ENCODE measurements around the gene RHEX. TPM values are rescaled to one million over a fixed set of nuclear protein-coding genes. Genes with fewer than 3 reads are reported as not detected.

RHEX gene
- polyA plus RNA-seq, 3 donors, result 1.6 to 3.4 (median 3.0) TPM

GRCh38 chr1:206082831-206083695, 30.1 kb downstream of the RHEX start:
- DNase-seq (ENCODE audit: low read depth in 3 of 3, low spot score in 2 of 3), result no peak

GRCh38 chr1:206083750-206084149, 30.8 kb downstream of the RHEX start:
- no peak for DNase-seq (ENCODE audit: low read depth in 3 of 3, low spot score in 2 of 3)

- no peak for DNase-seq (ENCODE audit: low read depth in 3 of 3, low spot score in 2 of 3)
Observed at GRCh38 chr1:206087091-206087490, 34.1 kb downstream of the RHEX start.

GRCh38 chr1:206089341-206089740, 36.4 kb downstream of the RHEX start:
- no peak for DNase-seq (ENCODE audit: low read depth in 3 of 3, low spot score in 2 of 3)

GRCh38 chr1:206094024-206094423, 41.1 kb downstream of the RHEX start:
- no peak for DNase-seq (ENCODE audit: low read depth in 3 of 3, low spot score in 2 of 3)

GRCh38 chr1:206097381-206097780, 44.4 kb downstream of the RHEX start:
- DNase-seq (ENCODE audit: low read depth in 3 of 3, low spot score in 2 of 3), result no peak

- no peak for DNase-seq (ENCODE audit: low read depth in 3 of 3, low spot score in 2 of 3)
Observed at GRCh38 chr1:206098242-206098919, 45.4 kb downstream of the RHEX start.

GRCh38 chr1:206100226-206100815, 47.3 kb downstream of the RHEX start:
- DNase-seq (ENCODE audit: low read depth in 3 of 3, low spot score in 2 of 3), result no peak

GRCh38 chr1:206101351-206102045, 48.5 kb downstream of the RHEX start:
- no peak for DNase-seq (ENCODE audit: low read depth in 3 of 3, low spot score in 2 of 3)

GRCh38 chr1:206102292-206102936, 49.4 kb downstream of the RHEX start:
- DNase-seq (ENCODE audit: low read depth in 3 of 3, low spot score in 2 of 3), result no peak

GRCh38 chr1:206103979-206104378, 51.0 kb downstream of the RHEX start:
- DNase-seq (ENCODE audit: low read depth in 3 of 3, low spot score in 2 of 3), result no peak

GRCh38 chr1:206105464-206105995, 52.6 kb downstream of the RHEX start:
- no peak for DNase-seq (ENCODE audit: low read depth in 3 of 3, low spot score in 2 of 3)

GRCh38 chr1:206106328-206107167, 53.6 kb downstream of the RHEX start:
- DNase-seq (ENCODE audit: low read depth in 3 of 3, low spot score in 2 of 3), result peak; percentile 65 to 68 (median 67)

GRCh38 chr1:206107168-206107544, 54.2 kb downstream of the RHEX start:
- no peak for DNase-seq (ENCODE audit: low read depth in 3 of 3, low spot score in 2 of 3)

- DNase-seq (ENCODE audit: low read depth in 3 of 3, low spot score in 2 of 3), result no peak
Observed at GRCh38 chr1:206108635-206109034, 55.7 kb downstream of the RHEX start.

GRCh38 chr1:206109718-206110117, 56.7 kb downstream of the RHEX start:
- no peak for DNase-seq (ENCODE audit: low read depth in 3 of 3, low spot score in 2 of 3)

- DNase-seq (ENCODE audit: low read depth in 3 of 3, low spot score in 2 of 3), result no peak
Observed at GRCh38 chr1:206110161-206110560, 57.2 kb downstream of the RHEX start.

- no peak for DNase-seq (ENCODE audit: low read depth in 3 of 3, low spot score in 2 of 3)
Observed at GRCh38 chr1:206110820-206111219, 57.8 kb downstream of the RHEX start.

- DNase-seq (ENCODE audit: low read depth in 3 of 3, low spot score in 2 of 3), result no peak
Observed at GRCh38 chr1:206111271-206111927, 58.4 kb downstream of the RHEX start.
